ENCODE results near the gene PIGL.

PIGL gene

DNA sequence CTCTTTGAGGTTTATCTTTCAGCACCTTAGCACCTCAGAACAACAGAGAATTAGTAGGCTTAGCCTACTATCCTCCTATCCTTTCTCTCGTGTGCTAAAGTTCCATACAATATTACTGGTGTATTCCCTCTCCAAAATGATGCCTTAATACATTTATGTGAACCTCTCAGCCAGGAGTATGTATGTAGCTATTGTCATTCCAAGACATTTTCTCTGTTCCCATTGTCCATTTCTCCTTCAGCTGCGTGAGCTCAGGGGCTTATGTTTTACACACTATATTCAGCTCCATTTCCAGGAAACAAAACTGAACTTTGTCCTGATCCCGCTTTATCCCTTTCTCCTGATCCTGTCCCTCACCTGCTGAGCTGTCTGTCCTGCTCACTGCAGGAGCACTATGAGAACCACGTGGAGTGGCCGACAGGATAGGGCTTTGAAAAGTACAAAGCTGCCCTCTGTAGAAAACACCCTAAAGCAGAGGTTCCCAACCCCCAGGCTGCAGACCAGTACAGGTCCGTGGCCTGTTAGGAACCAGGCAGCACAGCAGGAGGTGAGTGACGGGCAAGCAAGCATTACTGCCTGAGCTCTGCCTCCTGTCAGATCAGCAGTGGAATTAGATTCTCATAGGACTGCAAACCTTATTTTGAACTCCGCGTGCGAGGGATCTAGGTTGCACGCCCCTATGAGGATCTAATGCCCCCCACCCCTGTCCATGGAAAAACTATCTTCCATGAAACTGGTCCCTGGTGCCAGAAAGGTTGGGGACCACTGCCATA is 80.5 kb downstream of the PIGL start:
- H3K27me3 Mint-ChIP-seq (ENCODE audit: low read depth, poor library complexity), result peaks cover 3% of the 10 kb centered on the region
- H3K36me3 Mint-ChIP-seq (ENCODE audit: low read depth), result peaks cover 29% of the 10 kb centered on the region
- H3K4me1 Mint-ChIP-seq, result peaks cover 16% of the 10 kb centered on the region
- no peaks in the 10 kb centered on the region for H3K9me3 Mint-ChIP-seq
- TF ChIP-seq, protein P1, sequence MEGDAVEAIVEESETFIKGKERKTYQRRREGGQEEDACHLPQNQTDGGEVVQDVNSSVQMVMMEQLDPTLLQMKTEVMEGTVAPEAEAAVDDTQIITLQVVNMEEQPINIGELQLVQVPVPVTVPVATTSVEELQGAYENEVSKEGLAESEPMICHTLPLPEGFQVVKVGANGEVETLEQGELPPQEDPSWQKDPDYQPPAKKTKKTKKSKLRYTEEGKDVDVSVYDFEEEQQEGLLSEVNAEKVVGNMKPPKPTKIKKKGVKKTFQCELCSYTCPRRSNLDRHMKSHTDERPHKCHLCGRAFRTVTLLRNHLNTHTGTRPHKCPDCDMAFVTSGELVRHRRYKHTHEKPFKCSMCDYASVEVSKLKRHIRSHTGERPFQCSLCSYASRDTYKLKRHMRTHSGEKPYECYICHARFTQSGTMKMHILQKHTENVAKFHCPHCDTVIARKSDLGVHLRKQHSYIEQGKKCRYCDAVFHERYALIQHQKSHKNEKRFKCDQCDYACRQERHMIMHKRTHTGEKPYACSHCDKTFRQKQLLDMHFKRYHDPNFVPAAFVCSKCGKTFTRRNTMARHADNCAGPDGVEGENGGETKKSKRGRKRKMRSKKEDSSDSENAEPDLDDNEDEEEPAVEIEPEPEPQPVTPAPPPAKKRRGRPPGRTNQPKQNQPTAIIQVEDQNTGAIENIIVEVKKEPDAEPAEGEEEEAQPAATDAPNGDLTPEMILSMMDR (IDR thresholded peaks at IDR 0.05), result no peak
- H3K27ac Mint-ChIP-seq, result no peak overlapping the region
- no peak overlapping the region for H3K4me3 Mint-ChIP-seq
- DNase-seq, result no peak

DNA sequence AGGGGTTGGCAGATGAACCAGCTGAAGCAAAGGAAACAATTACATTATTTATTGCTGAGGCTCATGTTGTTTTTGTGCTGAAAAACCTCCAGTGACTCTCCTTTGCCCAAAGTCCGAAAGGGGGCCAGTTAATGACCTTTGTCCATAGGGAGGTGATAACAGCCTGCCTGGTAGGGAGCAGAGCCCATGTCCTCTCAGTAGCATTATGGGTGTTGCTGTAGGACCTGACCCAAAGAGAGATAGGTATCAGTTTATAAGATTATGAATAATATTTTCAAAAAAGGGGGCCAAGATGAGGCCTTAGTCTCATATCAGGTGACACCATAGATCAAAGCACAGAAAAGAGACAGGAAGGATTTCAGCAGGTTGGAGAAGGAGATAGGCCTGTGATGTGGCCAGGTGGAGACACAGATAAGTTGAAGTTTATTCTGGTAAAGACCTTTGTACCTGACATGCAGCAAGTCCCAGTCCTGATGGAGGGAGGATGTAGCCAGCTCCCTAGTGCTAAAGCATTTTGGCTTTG is 81.2 kb downstream of the PIGL start:
- Mint-ChIP-seq H3K27me3 (ENCODE audit: low read depth, poor library complexity) (peaks cover 3% of the 10 kb centered on the region), H3K9me3 (no peaks in the 10 kb centered on the region), H3K4me1 (peaks cover 16% of the 10 kb centered on the region), H3K27ac (no peak overlapping the region), H3K4me3 (no peak overlapping the region), H3K36me3 (ENCODE audit: low read depth) (peaks cover 33% of the 10 kb centered on the region)
- DNase-seq, result no peak
- TF ChIP-seq, protein P1 (IDR thresholded peaks at IDR 0.05), result no peak

DNA sequence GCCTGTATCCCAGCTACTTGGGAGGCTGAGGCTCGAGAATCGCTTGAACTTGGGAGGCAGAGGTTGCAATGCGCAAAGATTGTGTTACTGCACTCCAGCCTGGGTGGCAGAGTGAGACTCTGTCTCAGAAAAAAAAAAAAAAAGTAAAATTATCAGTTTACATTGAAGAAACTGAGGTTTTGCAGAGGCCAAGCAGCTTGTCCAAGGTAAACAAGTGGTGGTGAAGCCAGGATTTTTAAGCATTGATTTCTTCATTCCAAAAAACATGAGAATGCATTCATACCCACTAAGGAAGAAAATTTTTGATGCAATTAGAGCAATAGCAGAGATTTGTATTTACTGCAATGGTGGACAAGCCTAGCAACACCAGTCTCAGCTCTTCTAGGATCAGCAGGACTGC is 83.5 kb downstream of the PIGL start:
- H3K36me3 Mint-ChIP-seq (ENCODE audit: low read depth), result peaks cover 24% of the 10 kb centered on the region
- peaks cover 16% of the 10 kb centered on the region for H3K4me1 Mint-ChIP-seq
- no peaks in the 10 kb centered on the region for H3K9me3 Mint-ChIP-seq

DNA sequence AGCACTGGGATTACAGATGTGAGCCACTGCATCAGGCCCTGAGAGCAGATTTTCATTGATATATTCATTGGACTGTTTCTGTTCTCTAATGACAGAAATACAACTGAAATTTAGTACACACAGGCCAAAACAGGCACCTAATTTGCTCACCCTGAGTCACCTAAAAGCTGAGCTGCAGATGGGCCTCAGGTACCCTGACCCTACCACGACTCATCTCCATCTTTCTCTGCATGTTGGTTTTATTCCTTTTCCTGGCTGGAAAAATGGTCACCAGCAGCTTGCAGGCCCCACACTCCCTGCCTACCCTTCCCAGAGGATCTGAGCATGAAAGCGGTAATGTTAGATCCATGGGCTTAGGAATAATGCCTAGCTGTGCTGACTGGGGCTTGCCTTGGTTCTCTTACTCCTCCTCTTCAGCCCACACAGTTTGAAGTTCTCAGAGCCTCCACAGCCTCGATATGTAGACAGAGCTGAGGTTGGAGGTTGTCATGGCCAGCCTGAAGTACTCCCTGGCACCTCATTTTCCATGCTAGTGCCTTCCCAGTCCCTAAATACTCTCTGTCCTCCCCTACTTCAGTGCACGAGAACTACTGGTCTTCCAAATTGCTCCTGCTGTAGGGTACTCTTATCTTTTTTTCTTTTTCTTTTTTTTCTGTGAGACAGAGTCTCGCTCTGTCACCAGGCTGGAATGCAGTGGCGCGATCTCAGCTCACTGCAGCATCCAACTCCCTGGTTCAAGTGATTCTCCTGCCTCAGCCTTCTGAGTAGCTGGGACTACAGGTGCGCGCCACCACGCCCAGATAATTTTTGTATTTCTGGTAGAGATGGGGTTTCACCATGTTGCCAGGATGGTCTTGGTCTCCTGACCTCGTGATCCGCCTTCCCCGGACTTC is 85.2 kb downstream of the PIGL start:
- Mint-ChIP-seq H3K4me3 (no peak overlapping the region), H3K9me3 (no peaks in the 10 kb centered on the region), H3K27me3 (ENCODE audit: low read depth, poor library complexity) (no peaks in the 10 kb centered on the region), H3K36me3 (ENCODE audit: low read depth) (peaks cover 24% of the 10 kb centered on the region), H3K27ac (no peak overlapping the region), H3K4me1 (peaks cover 12% of the 10 kb centered on the region)
- DNase-seq, result no peak
- TF ChIP-seq, protein P1 (IDR thresholded peaks at IDR 0.05), result no peak

More for the DNA sequence above, 83.5 kb downstream of the PIGL start:
- DNase-seq, result no peak
- no peak overlapping the region for H3K4me3 Mint-ChIP-seq
- peaks cover 3% of the 10 kb centered on the region for H3K27me3 Mint-ChIP-seq (ENCODE audit: low read depth, poor library complexity)
- TF ChIP-seq, protein P1 (IDR thresholded peaks at IDR 0.05), result no peak
- H3K27ac Mint-ChIP-seq, result no peak overlapping the region

DNA sequence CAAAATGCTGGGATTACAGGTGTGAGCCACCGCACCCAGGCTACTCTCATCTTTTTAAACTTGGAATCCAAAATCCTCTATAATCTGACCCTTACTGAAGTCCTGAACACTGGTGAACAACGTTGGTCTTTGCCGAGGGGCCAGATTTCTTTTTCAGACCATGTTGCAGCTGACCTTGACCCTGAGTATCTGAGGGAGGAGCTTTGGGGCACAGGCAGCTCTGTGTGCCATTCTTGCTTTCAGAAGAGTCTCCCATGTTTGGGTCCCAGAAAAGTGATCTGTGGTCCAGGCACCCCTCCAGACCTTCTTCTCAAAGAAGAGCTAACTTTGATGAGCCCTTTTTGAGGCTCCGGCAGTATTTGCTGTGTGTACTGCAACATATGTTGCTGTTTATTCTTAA is 85.8 kb downstream of the PIGL start:
- Mint-ChIP-seq H3K4me3 (no peak overlapping the region), H3K36me3 (ENCODE audit: low read depth) (peaks cover 20% of the 10 kb centered on the region)

More for the DNA sequence above, 85.8 kb downstream of the PIGL start:
- TF ChIP-seq, protein P1 (IDR thresholded peaks at IDR 0.05), result no peak
- no peaks in the 10 kb centered on the region for H3K27me3 Mint-ChIP-seq (ENCODE audit: low read depth, poor library complexity)
- H3K4me1 Mint-ChIP-seq, result peaks cover 6% of the 10 kb centered on the region
- no peak overlapping the region for H3K27ac Mint-ChIP-seq
- H3K9me3 Mint-ChIP-seq, result no peaks in the 10 kb centered on the region
- DNase-seq, result no peak
